SIG-M5 (cell line): ENCODE measurements around the gene RRBP1.

Experiments used
- DNase-seq: peaks from one replicate; lab custom pipeline; 2025; lab: John Stamatoyannopoulos, UW

RRBP1 gene

GRCh38 chr20:17609811-17610377, 72.1 kb downstream of the RRBP1 start:
- DNase-seq = no peak

GRCh38 chr20:17608701-17609497, 73.1 kb downstream of the RRBP1 start:
- no peak for DNase-seq

- no peak for DNase-seq
Observed at GRCh38 chr20:17606001-17606400, 76.0 kb downstream of the RRBP1 start.

GRCh38 chr20:17605131-17605660, 76.8 kb downstream of the RRBP1 start:
- DNase-seq = no peak

GRCh38 chr20:17602493-17602892, 79.5 kb downstream of the RRBP1 start:
- DNase-seq = no peak

GRCh38 chr20:17601957-17602356, 80.1 kb downstream of the RRBP1 start:
- no peak for DNase-seq

GRCh38 chr20:17598013-17598550, 84.0 kb downstream of the RRBP1 start:
- no peak for DNase-seq

- no peak for DNase-seq
Observed at GRCh38 chr20:17595856-17596255, 86.2 kb downstream of the RRBP1 start.

GRCh38 chr20:17594443-17594842, 87.6 kb downstream of the RRBP1 start:
- no peak for DNase-seq

GRCh38 chr20:17593902-17594301, 88.1 kb downstream of the RRBP1 start:
- DNase-seq = no peak

- DNase-seq = no peak
Observed at GRCh38 chr20:17590245-17590644, 91.8 kb downstream of the RRBP1 start.

GRCh38 chr20:17589161-17589834, 92.7 kb downstream of the RRBP1 start:
- no peak for DNase-seq

- DNase-seq = no peak
Observed at GRCh38 chr20:17587824-17588223, 94.2 kb downstream of the RRBP1 start.

- no peak for DNase-seq
Observed at GRCh38 chr20:17587148-17587547, 94.9 kb downstream of the RRBP1 start.

- no peak for DNase-seq
Observed at GRCh38 chr20:17586250-17586649, 95.8 kb downstream of the RRBP1 start.

GRCh38 chr20:17584689-17585088, 97.4 kb downstream of the RRBP1 start:
- DNase-seq = no peak

GRCh38 chr20:17583126-17583525, 98.9 kb downstream of the RRBP1 start:
- DNase-seq = no peak

GRCh38 chr20:17580895-17581294, 101.1 kb downstream of the RRBP1 start:
- no peak for DNase-seq

GRCh38 chr20:17579369-17580039, 102.5 kb downstream of the RRBP1 start:
- DNase-seq = no peak

- no peak for DNase-seq
Observed at GRCh38 chr20:17576215-17576614, 105.8 kb downstream of the RRBP1 start.

GRCh38 chr20:17573463-17573862, 108.6 kb downstream of the RRBP1 start:
- no peak for DNase-seq

- no peak for DNase-seq
Observed at GRCh38 chr20:17572034-17572638, 109.9 kb downstream of the RRBP1 start.
